Measurements from ENCODE around the gene STAM. TPM values are rescaled to one million over a fixed set of nuclear protein-coding genes. Genes with fewer than 3 reads are reported as not detected.

STAM gene
- total and polyA plus RNA-seq, 4 donors, result 11.9 to 76.8 (median 20.5) TPM

GRCh38 chr10:17703706-17704105 lies 59.8 kb downstream of the STAM start:
- no peak overlapping the region for H3K9ac ChIP-seq (ENCODE audit: insufficient read depth in 1 of 2, low read length in 2 of 2)
- no peaks in the 10 kb centered on the region for H3K9me3 ChIP-seq (ENCODE audit: control insufficient read depth in 4 of 4, insufficient read depth in 3 of 4, low read length in 3 of 4)
- 96 to 100% methylated on average over 3 of the region's 3 CpGs for WGBS, 2 donors
- peaks cover 0 to 28% (median 0%) of the 10 kb centered on the region in 5 donors for H3K4me1 ChIP-seq (ENCODE audit: control insufficient read depth in 5 of 5, insufficient read depth in 5 of 5, low read length in 5 of 5)
- peaks cover 10 to 15% (median 13%) of the 10 kb centered on the region in 4 donors for H3K36me3 ChIP-seq (ENCODE audit: control insufficient read depth in 4 of 4, insufficient read depth in 4 of 4, low read length in 4 of 4)
- H3K27me3 ChIP-seq (ENCODE audit: control insufficient read depth in 3 of 3, insufficient read depth in 3 of 3, low read length in 2 of 3), result no peaks in the 10 kb centered on the region
- no peak for TF ChIP-seq CTCF (IDR thresholded peaks at IDR 0.05; ENCODE audit: control extremely low read depth, extremely low read depth)
- ATAC-seq (ENCODE audit: insufficient read depth, low FRiP score), result no peak
- no peak overlapping the region for H3K4me3 ChIP-seq
- no peak for DNase-seq
- H3K27ac ChIP-seq (ENCODE audit: low read depth in 1 of 2, low read length in 1 of 2), result no peak overlapping the region

GRCh38 chr10:17708821-17709220 lies 64.9 kb downstream of the STAM start:
- DNase-seq, result no peak
- no peak overlapping the region for H3K27ac ChIP-seq (ENCODE audit: low read depth in 1 of 2, low read length in 1 of 2)

GRCh38 chr10:17709492-17709891 lies 65.5 kb downstream of the STAM start:
- peaks cover 0 to 7% (median 0%) of the 10 kb centered on the region in 5 donors for H3K4me1 ChIP-seq (ENCODE audit: control insufficient read depth in 5 of 5, insufficient read depth in 5 of 5, low read length in 5 of 5)
- no peak overlapping the region for H3K27ac ChIP-seq (ENCODE audit: low read depth in 1 of 2, low read length in 1 of 2)
- TF ChIP-seq CTCF (IDR thresholded peaks at IDR 0.05; ENCODE audit: control extremely low read depth, extremely low read depth), result no peak
- H3K9ac ChIP-seq (ENCODE audit: insufficient read depth in 1 of 2, low read length in 2 of 2), result no peak overlapping the region
- DNase-seq (no peak), ATAC-seq (ENCODE audit: insufficient read depth, low FRiP score) (no peak)
- H3K36me3 ChIP-seq (ENCODE audit: control insufficient read depth in 4 of 4, insufficient read depth in 4 of 4, low read length in 4 of 4), result peaks cover 15 to 48% (median 27%) of the 10 kb centered on the region in 4 donors
- H3K9me3 ChIP-seq (ENCODE audit: control insufficient read depth in 4 of 4, insufficient read depth in 3 of 4, low read length in 3 of 4), result no peaks in the 10 kb centered on the region
- WGBS, 2 donors, result 69 to 81% methylated on average over 5 of the region's 5 CpGs
- no peaks in the 10 kb centered on the region for H3K27me3 ChIP-seq (ENCODE audit: control insufficient read depth in 3 of 3, insufficient read depth in 3 of 3, low read length in 2 of 3)
- no peak overlapping the region for H3K4me3 ChIP-seq

More at GRCh38 chr10:17708821-17709220, 64.9 kb downstream of the STAM start:
- Histone ChIP-seq H3K36me3 (ENCODE audit: control insufficient read depth in 4 of 4, insufficient read depth in 4 of 4, low read length in 4 of 4) (peaks cover 16 to 46% (median 25%) of the 10 kb centered on the region in 4 donors), H3K4me3 (no peak overlapping the region), H3K9ac (ENCODE audit: insufficient read depth in 1 of 2, low read length in 2 of 2) (no peak overlapping the region), H3K4me1 (ENCODE audit: control insufficient read depth in 5 of 5, insufficient read depth in 5 of 5, low read length in 5 of 5) (peaks cover 0 to 7% (median 0%) of the 10 kb centered on the region in 5 donors), H3K9me3 (ENCODE audit: control insufficient read depth in 4 of 4, insufficient read depth in 3 of 4, low read length in 3 of 4) (no peaks in the 10 kb centered on the region), H3K27me3 (ENCODE audit: control insufficient read depth in 3 of 3, insufficient read depth in 3 of 3, low read length in 2 of 3) (no peaks in the 10 kb centered on the region)
- no peak for ATAC-seq (ENCODE audit: insufficient read depth, low FRiP score)
- 98% methylated on average over 10 of the region's 10 CpGs for WGBS, 2 donors
- TF ChIP-seq CTCF (IDR thresholded peaks at IDR 0.05; ENCODE audit: control extremely low read depth, extremely low read depth), result no peak

- DNase-seq, result no peak
- Histone ChIP-seq H3K36me3 (ENCODE audit: control insufficient read depth in 4 of 4, insufficient read depth in 4 of 4, low read length in 4 of 4) (peaks cover 18 to 50% (median 30%) of the 10 kb centered on the region in 4 donors), H3K27ac (ENCODE audit: low read depth in 1 of 2, low read length in 1 of 2) (no peak overlapping the region), H3K27me3 (ENCODE audit: control insufficient read depth in 3 of 3, insufficient read depth in 3 of 3, low read length in 2 of 3) (no peaks in the 10 kb centered on the region), H3K4me3 (no peak overlapping the region), H3K9me3 (ENCODE audit: control insufficient read depth in 4 of 4, insufficient read depth in 3 of 4, low read length in 3 of 4) (no peaks in the 10 kb centered on the region), H3K4me1 (ENCODE audit: control insufficient read depth in 5 of 5, insufficient read depth in 5 of 5, low read length in 5 of 5) (peaks cover 0 to 7% (median 0%) of the 10 kb centered on the region in 5 donors), H3K9ac (ENCODE audit: insufficient read depth in 1 of 2, low read length in 2 of 2) (no peak overlapping the region)
- 64 to 84% methylated on average over 4 of the region's 4 CpGs for WGBS, 2 donors
- no peak for ATAC-seq (ENCODE audit: insufficient read depth, low FRiP score)
- no peak for TF ChIP-seq CTCF (IDR thresholded peaks at IDR 0.05; ENCODE audit: control extremely low read depth, extremely low read depth)
Observed at GRCh38 chr10:17710181-17710580, 66.2 kb downstream of the STAM start.
